Measurements from ENCODE around the gene DYSF.

DNA sequence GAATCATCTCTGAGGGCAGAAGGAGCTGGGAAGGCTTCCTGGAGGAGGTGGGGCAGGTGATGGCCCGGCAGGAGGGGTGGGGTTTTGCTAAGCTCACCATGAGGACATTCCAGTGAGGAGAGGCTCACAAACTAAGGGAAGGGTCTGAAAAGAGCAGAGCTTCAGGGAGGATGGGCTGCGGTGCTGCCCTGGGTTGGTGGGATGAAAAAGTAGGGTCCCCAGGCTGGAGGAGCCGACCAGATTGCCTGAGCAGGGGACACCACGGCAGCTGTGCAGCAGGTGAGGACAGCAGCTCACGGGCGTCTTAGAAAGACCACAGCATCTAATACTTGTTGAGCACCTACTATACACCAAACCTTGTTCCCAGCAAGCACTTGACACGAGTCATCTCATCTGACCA is 82.2 kb downstream of the DYSF start:
- no peak for TF ChIP-seq POLR2AphosphoS5 (IDR thresholded peaks at IDR 0.05; ENCODE audit: low read depth, low read length)
- TF ChIP-seq, protein P1, sequence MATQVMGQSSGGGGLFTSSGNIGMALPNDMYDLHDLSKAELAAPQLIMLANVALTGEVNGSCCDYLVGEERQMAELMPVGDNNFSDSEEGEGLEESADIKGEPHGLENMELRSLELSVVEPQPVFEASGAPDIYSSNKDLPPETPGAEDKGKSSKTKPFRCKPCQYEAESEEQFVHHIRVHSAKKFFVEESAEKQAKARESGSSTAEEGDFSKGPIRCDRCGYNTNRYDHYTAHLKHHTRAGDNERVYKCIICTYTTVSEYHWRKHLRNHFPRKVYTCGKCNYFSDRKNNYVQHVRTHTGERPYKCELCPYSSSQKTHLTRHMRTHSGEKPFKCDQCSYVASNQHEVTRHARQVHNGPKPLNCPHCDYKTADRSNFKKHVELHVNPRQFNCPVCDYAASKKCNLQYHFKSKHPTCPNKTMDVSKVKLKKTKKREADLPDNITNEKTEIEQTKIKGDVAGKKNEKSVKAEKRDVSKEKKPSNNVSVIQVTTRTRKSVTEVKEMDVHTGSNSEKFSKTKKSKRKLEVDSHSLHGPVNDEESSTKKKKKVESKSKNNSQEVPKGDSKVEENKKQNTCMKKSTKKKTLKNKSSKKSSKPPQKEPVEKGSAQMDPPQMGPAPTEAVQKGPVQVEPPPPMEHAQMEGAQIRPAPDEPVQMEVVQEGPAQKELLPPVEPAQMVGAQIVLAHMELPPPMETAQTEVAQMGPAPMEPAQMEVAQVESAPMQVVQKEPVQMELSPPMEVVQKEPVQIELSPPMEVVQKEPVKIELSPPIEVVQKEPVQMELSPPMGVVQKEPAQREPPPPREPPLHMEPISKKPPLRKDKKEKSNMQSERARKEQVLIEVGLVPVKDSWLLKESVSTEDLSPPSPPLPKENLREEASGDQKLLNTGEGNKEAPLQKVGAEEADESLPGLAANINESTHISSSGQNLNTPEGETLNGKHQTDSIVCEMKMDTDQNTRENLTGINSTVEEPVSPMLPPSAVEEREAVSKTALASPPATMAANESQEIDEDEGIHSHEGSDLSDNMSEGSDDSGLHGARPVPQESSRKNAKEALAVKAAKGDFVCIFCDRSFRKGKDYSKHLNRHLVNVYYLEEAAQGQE (IDR thresholded peaks at IDR 0.05; ENCODE audit: insufficient read depth in 1 of 2, low read depth in 2 of 2, low read length in 2 of 2): no peak
- no peak for TF ChIP-seq TAF1 (IDR thresholded peaks at IDR 0.05; ENCODE audit: borderline replicate concordance, insufficient read depth, low read length)
- TF ChIP-seq SIN3A (IDR thresholded peaks at IDR 0.05; ENCODE audit: borderline replicate concordance, insufficient read depth, low read length): no peak

Measured in PFSK-1 (cell line).